22Rv1 (cell line): Measurements from ENCODE around the gene ADCK1.

Experiments used
- ZFX ChIP-seq: fragments of 450-650 bp; IDR thresholded peaks from 2 replicates; pipeline ENCODE4 v1.6.1; 2017; ENCODE audit warnings: antibody characterized with exemption, borderline replicate concordance
- TF ChIP-seq, protein P1 (sequence below): fragments of 450-650 bp; IDR thresholded peaks from 2 replicates; pipeline ENCODE4 v1.5.1; 2017; ENCODE audit warnings: mild to moderate bottlenecking

GRCh38 chr14:77869340-77869739 is 69.4 kb downstream of the ADCK1 start:
- TF ChIP-seq, protein P1, sequence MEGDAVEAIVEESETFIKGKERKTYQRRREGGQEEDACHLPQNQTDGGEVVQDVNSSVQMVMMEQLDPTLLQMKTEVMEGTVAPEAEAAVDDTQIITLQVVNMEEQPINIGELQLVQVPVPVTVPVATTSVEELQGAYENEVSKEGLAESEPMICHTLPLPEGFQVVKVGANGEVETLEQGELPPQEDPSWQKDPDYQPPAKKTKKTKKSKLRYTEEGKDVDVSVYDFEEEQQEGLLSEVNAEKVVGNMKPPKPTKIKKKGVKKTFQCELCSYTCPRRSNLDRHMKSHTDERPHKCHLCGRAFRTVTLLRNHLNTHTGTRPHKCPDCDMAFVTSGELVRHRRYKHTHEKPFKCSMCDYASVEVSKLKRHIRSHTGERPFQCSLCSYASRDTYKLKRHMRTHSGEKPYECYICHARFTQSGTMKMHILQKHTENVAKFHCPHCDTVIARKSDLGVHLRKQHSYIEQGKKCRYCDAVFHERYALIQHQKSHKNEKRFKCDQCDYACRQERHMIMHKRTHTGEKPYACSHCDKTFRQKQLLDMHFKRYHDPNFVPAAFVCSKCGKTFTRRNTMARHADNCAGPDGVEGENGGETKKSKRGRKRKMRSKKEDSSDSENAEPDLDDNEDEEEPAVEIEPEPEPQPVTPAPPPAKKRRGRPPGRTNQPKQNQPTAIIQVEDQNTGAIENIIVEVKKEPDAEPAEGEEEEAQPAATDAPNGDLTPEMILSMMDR: no peak
- no peak for TF ChIP-seq ZFX
